NCI-H187 (cell line): Measurements from ENCODE around the gene ZNF280C.
"Not testable (repeated sequence)": the region's sequence is repeated elsewhere in the genome, so short reads cannot be mapped to it uniquely, and the experiment has no call there.

Experiments used
- DNase-seq, 2 experiments: peaks; one replicate each; lab custom pipeline; 2025; lab: John Stamatoyannopoulos, UW

ZNF280C gene

DNA sequence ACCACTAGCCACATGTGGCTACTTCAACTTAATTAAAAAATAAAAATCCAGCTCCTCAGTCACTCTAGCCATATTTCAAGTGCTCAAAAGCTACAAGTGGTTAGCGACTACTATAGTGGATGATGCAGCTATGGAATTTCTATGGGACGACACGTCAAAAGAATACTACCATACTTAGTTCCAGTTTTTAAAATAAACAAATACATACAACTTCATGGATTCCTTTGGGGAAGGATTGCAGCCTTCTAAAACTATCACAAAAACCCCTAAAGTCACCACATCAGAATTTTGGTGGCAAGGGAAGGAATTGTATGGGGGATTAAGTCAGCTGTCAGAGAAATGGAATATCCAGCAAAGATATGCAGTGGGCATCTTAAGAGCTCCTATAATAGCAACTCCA is 6.5 kb downstream of the ZNF280C start:
- DNase-seq, result no peak

DNA sequence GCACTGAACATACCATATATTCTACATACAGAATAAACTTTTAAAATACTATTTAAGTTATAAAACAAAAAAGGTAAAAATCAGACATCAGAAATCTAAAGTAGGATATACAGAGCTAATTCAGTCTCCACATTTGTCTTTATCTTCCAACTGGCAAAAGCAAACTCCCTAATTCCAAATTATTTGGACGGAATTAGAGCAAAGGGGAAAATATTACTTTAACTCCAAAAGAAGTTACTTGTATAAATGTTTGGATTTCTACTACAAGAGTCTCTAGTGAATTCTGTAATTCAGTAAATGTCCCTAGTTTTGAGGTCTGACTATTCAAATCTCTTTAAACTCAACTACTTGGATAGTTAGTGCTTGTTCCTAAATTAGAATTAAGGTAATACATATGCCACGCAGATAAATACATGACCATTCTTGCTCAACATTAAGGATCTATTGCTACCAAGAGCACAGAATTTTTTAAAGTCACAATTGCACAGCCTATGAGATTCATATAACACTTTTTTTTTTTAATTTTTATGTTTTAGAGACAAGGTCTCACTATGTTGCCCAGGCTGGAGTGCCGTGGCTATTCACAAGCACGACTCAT is 7.3 kb downstream of the ZNF280C start:
- no peak for DNase-seq

DNA sequence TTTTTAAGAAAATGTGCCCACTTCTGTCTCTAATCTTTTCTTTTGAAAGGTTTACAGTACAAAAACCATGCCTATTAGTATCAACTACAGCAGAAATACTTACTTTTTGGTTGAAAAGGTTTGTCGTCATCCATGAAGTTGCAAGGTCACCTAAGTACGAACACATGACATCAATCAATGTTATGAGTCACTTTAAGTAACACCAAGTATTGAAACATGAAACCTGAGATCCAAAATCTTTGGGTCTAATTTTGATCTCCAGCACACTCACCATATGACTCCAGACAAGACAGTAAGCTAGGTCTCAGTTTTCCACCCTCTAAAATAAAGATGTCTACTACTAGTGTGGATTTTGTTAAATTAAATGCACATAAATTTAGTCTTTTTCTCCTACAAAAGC is 8.4 kb downstream of the ZNF280C start:
- no peak for DNase-seq

DNA sequence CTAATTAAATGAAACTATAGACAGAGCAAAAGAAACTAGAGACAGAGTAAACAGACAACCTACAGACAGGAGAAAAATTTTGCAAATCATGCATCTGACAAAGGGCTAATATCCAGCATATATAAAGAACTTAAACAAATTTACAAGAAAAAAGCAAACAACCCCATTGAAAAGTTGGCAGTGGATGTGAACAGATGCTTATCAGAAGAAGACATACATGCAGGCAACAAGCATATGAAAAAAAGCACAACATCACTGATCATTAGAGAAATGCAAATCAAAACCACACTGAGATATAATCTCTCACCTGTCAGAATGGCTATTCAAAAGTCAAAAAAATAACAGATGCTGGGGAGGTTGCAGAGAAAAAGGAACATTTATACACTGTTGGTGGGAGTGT is 14.8 kb downstream of the ZNF280C start:
- no peak for DNase-seq

DNA sequence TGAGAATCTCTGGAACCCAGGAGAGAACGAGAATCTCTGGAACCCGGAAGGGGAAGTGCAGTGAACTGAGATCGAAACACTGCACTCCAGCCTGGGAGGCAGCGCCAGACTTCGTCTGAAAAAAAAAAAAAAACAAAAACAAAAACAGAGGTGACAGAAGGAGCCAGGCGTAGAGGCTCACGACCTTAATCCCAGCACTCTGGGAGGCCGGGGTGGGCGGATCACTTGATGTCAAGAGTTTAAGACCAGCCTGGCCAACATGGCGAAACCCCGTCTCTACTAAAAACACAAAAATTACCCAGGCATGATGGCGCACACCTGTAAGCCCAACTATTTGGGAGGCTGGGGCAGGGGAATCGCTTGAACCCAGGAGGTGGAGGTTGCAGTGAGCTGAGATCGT is 17.0 kb downstream of the ZNF280C start:
- DNase-seq, result no peak

DNA sequence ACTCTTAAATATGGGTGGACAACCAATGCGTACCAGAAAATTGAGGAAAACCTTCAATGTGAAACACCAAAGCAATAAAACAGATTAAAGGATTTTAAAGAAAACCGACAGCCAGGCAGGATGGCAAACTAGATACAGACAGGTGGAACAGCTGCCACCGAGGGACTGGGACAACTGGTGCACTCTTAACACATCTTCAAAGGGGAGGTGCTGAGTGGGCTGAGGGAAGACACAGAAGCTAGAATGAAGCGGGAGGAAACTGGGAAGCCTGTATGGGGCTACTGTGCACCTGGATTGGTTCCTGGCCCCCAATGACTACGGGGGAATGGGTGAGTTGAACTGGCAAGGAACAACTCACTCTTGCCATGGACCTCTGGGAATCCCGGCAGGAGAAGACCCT is 20.7 kb downstream of the ZNF280C start:
- no peak for DNase-seq

DNA sequence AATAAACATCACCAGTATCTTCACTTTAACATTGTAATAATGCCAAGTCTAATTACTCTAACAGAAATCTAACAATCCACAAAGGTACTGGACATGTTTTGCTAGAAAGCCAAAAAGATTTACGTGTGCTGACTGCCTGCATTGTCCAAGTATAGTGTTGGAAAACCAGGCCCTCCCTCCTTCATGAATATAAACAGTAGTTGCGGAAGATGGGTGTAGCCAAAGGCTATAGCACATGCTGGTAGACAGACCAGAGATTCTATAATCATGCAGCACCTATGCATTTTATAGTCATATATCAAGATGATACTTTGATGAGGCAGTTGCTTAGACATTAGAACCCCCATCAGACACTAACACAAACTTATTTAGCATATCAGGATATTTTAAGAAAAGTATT is 22.6 kb downstream of the ZNF280C start:
- no peak for DNase-seq

DNA sequence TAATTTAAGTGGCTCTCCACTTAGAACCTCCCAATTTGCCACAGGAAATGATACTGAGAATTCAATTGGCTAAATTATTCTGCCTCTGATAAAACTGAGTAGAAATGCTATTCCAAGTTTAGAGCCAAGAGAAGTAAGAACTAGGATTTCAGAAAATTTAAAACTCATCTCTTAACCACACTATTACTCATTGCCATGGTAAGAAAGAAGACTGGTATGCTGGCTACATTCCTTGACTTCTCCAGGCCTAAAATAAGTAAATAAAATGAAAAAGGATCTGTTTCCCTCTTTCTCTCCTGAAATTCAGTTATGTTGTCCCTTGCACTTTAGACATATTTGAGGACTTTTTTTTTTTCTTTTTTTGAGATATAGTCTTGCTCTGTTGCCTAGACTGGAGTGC is 23.3 kb downstream of the ZNF280C start:
- DNase-seq, result no peak

DNA sequence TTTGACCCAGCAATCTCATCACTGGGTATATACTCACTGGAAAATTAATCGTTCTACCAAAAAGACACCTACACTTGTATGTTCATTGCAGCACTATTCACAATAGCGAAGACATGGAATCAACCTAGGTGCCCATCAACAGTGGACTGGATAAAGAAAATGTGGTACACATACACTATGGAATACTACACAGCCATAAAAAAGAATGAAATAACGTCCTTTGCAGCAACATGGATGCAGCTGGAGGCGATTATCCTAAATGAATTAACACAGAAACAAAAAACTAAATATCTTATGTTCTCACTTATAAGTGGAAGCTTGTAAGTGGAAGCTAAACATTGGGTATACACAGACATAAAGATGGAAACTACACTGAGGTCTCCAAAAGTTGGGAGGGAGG is 37.5 kb downstream of the ZNF280C start:
- DNase-seq, result not testable (repeated sequence)

DNA sequence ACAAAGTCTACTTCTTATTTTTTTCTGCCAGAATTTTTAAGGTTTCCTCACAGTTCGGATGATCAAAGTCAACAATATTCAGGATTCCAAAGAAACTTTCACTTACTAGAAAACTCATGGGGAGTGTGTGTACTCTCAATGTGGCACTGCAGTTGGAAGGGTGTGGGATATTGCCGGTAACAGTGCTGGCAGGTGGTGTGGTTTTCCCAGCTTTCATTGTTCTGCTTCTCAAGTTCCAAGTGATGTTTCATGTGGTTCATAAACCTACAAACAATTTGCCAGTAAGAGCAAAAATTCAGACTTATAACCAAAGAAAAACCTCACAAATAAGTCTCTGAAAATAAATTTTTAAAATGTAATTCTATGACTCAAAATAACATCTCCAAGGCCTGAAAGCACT is 39.8 kb downstream of the ZNF280C start:
- DNase-seq, result no peak

DNA sequence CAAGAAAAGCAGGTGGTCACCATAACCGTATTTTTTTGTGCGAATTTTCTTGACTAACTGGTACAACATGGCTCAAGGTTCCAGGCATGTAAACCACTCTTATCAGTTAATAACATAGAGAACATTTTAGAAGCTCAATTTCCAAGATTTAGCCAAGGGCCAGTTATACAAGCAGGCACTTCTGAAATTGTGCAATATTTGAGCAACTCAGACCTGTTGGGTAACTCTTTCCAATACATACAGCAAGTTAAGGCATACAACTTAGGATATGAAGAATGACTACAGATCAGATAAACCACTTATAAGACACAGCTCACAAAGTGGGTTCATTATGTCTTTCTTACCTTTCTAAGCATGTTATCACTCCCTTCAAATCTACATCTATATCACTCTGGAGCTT is 43.9 kb downstream of the ZNF280C start:
- no peak for DNase-seq

DNA sequence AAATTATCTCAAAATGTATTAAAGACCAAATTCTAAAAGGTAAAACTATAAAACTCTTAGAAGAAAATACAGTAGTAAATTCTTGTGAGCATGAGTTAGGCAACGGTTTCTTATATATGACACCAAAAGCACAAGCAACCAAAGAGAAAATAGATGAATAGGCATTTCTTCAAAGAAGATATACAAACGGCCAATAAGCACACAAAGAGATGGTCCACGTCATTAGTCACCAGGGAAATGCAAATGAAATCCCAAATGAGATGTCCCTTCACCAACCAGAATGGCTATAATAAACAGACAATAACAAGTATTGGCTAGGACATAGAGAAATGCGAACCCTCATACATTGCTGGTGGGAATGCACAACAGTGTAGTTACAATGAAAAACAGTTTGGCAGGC is 52.4 kb downstream of the ZNF280C start:
- DNase-seq, result no peak

DNA sequence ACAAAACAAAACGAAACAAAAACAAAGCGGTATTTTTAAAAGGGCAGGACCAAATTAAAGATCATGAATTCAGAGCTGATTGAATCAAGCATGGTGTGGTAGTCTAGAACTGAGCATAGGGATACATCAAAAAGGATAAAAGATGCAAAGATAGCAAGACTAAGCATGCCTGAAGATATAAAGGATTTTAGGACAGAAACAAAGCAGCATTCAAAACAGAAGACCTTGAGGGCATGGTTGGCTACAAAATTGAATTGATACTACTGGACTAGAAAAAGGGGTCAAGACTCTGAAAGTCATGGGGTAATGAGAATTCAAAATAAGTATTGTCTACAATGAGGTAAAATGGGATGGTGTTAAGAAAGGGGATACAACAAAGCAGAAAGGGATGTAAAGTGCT is 55.3 kb downstream of the ZNF280C start:
- no peak for DNase-seq

DNA sequence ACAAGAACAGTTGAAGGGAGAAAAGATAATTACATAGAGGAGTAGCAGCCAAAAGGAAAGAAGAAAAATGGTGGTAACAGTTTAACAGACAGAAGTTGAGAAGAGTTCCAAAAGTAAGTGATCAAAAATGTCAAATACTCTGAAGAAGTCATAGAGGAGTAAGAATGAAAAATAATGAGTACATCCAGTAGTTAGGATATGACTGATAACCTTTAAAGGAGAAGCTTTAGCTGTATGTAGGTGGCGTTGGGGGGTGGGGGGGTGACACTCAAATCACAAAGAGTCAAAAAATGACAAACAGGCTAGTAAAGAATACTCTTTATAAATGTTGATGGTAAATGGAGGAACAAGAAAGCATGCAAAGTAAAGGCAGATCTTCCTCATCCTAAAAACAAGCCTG is 56.3 kb downstream of the ZNF280C start:
- DNase-seq, result no peak

DNA sequence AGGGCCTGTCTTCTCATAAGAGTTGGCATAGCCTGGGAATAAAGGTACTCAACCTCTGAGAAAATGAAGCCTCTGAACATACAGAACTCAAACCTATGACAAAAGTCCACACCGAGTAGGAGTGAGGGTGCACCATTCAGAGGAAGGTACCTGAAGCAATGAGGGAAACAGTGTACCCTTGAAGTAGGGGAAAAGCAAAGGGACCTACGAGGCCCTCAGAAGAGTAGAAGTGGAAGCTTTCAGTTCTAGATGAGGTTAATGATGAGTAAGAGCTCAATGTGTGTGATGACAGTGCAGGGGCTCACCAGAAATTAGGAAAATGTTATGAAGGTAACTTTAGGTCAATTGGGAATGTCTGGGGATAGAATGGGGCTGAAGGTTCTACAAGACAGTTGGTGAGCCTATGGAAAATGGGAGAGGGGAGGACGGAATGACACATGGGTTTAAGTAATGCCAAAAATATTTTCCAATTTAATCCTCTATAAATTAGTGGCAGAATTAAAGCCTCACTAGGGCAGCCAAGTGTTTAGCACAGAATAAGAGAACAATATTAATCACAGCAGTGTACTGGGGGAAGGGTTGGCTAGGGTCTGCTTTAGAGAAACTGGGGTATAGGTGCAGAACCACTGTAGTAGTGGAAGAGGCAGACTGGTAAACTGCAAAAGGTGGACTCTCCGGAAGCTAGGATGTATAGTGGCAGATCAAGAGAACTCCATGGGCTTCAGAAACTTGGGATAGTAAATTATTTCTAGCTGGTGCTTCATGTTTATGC is 57.1 kb downstream of the ZNF280C start:
- no peak for DNase-seq

DNA sequence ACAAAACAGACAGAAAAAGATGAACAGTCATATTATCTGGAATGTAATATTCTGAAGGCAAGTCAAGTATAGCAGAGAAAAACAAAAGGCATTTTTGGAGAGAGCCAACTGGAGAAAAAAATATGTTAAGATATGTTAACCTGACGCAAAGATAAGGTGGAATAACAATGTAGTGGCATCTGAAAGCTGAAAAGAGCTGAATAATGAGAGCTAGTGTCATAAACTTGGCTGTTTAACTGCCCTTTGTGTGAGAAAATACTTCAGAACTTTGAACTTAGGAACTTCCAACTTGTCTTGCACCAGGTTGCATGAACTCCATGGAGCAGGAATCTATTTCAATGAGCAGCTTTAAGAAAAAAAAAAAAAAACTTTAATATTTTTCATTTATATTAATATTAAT is 64.1 kb downstream of the ZNF280C start:
- no peak for DNase-seq

DNA sequence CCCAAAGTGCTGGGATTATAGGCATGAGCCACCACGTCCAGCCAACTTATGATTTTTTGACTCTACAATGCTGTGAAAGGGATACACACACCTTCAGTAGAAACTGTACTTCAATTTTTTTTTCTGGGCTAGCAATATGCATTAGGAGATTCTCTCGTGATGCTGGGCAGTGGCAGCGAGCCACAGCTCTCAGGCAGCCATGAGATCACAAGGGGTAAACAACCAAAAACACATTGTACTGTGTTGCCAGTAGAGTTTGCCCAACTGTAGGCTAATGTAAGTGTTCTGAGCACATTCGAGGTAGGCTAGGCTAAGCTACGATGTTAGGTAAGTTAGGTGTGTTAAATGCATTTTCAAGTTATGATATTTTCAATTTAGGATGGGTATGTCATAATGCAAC is 71.2 kb downstream of the ZNF280C start:
- no peak for DNase-seq

DNA sequence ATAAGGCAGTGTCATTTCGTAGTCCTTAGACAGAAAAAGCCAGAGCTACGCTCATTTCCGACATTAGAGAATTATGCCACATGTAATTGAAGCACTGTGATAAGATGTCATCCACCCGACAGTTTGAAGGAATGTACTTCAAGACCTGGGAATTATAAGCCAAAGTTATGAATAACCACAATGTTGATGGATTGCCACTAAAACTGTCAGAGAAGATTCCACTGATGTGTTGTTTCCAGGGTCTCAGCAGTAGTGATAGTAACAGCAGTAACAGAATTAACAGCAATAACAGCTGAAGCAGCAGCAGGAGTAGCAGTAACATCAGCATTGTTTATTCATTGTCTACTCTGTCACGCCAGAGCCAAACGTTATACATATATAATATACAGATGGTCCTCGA is 72.2 kb downstream of the ZNF280C start:
- no peak for DNase-seq

DNA sequence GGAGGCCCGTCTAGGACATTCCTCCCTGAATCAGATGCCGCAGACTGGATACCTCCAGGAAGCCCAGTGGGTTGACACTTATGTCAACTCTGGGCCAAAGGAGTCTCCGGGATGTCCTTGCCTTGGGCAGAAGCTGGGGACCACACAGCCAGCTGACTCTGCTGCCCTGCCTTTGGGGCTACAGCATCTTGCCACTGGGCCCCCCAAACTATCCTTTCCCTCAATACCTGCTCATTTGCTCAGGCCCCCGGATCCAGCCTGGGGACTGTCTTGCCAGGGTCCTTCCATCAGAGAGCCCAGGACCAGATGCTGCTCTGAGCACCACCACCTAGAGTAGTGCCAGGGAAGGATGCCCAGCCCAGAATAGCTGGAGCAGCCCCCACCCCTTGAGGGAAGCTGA is 77.9 kb downstream of the ZNF280C start:
- no peak for DNase-seq

DNA sequence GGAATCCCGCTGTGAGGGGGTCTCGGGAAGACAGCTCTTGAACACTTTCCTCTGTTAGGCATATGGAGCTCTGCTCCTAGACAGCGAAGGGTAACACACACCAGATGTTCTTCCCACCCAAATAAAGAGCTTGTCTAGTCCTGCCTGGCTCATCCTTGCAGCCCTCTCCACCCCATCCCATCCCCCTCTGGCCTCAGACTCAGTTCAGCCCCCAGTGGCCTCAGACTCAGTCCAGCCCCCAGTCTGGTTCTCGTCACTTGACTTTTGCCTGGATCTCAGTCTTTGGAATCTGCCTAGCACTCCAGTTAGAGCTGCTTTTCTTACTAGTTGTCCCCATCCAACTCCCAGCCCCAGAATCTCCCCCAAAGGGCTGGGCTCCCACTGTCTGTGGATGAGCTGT is 82.0 kb downstream of the ZNF280C start:
- no peak for DNase-seq

DNA sequence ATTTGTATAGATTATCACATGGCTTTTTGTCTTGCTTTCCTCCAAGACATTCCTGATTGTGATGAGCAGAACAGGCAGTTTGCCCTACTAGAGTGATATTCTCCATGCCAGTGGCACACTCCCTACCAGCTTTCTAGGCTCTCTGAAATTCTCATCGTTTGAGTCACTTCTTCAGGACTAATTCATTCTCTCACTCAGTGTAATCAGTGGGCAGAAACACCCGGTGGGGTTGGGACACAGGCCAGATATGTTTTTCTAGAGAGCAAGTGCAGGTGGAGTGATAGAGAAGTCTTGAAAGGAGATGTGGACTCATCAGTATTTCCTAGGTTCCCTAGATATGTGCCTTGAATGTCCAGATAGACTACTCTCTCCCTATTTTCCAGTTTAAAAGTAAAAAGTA is 83.8 kb downstream of the ZNF280C start:
- DNase-seq, result no peak

DNA sequence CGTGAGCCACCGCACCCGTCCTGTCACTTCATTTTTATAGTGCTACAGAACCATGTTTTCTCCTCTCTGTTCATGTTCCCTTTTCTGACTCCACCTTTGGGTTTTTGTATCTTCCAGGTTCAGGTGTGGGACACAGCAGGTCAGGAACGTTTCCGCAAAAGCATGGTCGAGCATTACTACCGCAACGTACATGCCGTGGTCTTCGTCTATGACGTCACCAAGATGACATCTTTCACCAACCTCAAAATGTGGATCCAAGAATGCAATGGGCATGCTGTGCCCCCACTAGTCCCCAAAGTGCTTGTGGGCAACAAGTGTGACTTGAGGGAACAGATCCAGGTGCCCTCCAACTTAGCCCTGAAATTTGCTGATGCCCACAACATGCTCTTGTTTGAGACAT is 84.5 kb downstream of the ZNF280C start:
- no peak for DNase-seq

DNA sequence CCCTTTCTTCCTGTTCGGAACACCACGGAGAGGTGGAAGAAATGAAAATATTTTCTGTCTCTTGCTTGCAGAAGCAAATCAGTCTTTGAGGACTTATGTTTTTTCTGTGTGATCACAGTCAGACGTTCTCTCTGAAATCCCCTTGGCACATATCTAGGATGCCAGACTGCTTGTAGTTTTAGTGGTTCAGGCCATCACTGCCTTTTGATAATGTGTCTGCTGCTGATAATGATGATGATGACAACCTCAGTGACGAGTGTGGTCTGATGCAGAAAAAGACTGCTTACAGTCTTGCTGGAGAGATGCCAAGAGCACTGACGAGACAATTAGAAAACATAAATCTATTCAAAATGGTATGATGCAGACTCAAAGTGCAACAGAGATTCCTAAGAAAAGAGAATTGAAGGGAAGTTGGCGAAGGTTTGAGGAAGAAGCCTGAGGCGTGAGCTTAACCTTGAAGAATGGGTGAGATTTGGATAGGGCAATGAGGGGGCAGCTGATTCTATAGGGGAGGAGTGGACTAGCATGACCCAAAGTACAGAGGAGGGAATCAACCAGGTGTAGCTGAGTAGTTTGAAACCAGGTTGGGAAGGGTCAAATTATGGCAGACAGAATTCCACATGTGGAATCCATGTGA is 89.0 kb downstream of the ZNF280C start:
- DNase-seq, result no peak

DNA sequence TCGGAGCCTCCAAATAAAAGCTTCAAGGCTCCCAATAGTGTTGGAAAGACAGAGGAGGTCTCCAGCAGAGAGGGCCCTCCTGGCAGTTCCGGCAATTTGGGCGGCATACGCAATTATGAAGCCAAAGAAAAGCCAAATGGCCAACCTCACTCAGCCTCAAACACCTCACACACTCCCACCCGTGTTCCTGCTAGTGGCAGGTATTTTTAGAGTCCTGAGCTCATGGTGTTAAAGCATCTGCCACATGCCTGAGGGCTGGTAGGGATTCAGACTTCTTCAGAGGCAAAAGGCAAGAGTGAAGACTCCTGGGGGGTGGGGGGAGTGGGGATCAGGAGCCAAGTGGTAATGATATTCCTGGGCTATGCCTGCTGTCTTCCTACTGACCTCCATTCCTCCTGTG is 89.5 kb downstream of the ZNF280C start:
- no peak for DNase-seq
